ENCODE measurements around the gene LUZP4. TPM values are rescaled to one million over a fixed set of nuclear protein-coding genes. Genes with fewer than 3 reads are reported as not detected.
"Not testable (repeated sequence)": the region's sequence is repeated elsewhere in the genome, so short reads cannot be mapped to it uniquely, and the experiment has no call there.

The LUZP4 gene
- total and polyA plus RNA-seq, 5 donors from 2014 or later = not detected

GRCh38 chrX:115339441-115340025 lies 50.0 kb downstream of the LUZP4 start:
- no peak overlapping the region for H3K4me3 ChIP-seq (ENCODE audit: low read depth, low read length)
- H3K4me1 Mint-ChIP-seq = no peaks in the 10 kb centered on the region
- no peaks in the 10 kb centered on the region for H3K27me3 Mint-ChIP-seq
- H3K36me3 Mint-ChIP-seq = no peaks in the 10 kb centered on the region
- no peaks in the 10 kb centered on the region for H3K27me3 ChIP-seq (ENCODE audit: control insufficient read depth, insufficient read depth, low read length)
- no peak overlapping the region for H3K4me3 Mint-ChIP-seq
- no peak for DNase-seq
- no peaks in the 10 kb centered on the region for H3K9me3 ChIP-seq (ENCODE audit: control insufficient read depth in 2 of 2, low read length in 2 of 2)
- H3K36me3 ChIP-seq (ENCODE audit: control insufficient read depth, insufficient read depth, low read length) = no peaks in the 10 kb centered on the region
- ATAC-seq (ENCODE audit: low read depth in 2 of 2) = no peak
- H3K27ac Mint-ChIP-seq = no peak overlapping the region
- H3K4me1 ChIP-seq (ENCODE audit: control insufficient read depth, insufficient read depth, low read length, poor library complexity, severe bottlenecking) = no peaks in the 10 kb centered on the region
- no peaks in the 10 kb centered on the region for H3K9me3 Mint-ChIP-seq
- no peak overlapping the region for H3K27ac ChIP-seq (ENCODE audit: insufficient read depth, low read length, poor library complexity, severe bottlenecking)

DNA sequence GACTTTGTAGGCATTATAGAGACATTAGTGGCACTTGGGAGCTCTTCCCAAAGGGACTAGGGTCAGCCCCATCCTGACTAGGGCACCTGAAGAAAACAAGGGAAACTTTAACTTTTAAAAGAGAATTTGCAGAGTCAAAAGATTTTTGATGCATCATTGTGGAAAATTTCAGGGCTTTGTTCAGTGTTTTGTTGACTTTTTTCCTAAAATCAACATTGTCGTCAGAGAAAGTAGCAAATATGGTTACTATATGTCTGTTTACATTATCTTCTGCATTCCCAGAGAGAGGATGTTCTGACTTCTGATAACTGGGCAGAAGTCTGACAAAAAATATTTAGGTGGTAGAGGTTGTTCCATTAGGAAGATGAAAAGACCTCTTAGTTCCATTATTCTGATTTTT lies 51.9 kb downstream of the LUZP4 start:
- Mint-ChIP-seq H3K4me3 (no peak overlapping the region), H3K27ac (peak overlapping the region in 1 of 3 donors; percentile 92), H3K36me3 (no peaks in the 10 kb centered on the region), H3K27me3 (no peaks in the 10 kb centered on the region), H3K9me3 (peaks cover 0 to 1% (median 0%) of the 10 kb centered on the region in 7 donors), H3K4me1 (no peaks in the 10 kb centered on the region)
- H3K36me3 ChIP-seq (ENCODE audit: control insufficient read depth, insufficient read depth, low read length) = no peaks in the 10 kb centered on the region
- no peak overlapping the region for H3K4me3 ChIP-seq (ENCODE audit: low read depth, low read length)
- no peaks in the 10 kb centered on the region for H3K27me3 ChIP-seq (ENCODE audit: control insufficient read depth, insufficient read depth, low read length)
- no peak overlapping the region for H3K27ac ChIP-seq (ENCODE audit: insufficient read depth, low read length, poor library complexity, severe bottlenecking)
- ATAC-seq (ENCODE audit: low read depth in 2 of 2) (no peak), DNase-seq (no peak)
- no peaks in the 10 kb centered on the region for H3K4me1 ChIP-seq (ENCODE audit: control insufficient read depth, insufficient read depth, low read length, poor library complexity, severe bottlenecking)
- no peaks in the 10 kb centered on the region for H3K9me3 ChIP-seq (ENCODE audit: control insufficient read depth in 2 of 2, low read length in 2 of 2)

DNA sequence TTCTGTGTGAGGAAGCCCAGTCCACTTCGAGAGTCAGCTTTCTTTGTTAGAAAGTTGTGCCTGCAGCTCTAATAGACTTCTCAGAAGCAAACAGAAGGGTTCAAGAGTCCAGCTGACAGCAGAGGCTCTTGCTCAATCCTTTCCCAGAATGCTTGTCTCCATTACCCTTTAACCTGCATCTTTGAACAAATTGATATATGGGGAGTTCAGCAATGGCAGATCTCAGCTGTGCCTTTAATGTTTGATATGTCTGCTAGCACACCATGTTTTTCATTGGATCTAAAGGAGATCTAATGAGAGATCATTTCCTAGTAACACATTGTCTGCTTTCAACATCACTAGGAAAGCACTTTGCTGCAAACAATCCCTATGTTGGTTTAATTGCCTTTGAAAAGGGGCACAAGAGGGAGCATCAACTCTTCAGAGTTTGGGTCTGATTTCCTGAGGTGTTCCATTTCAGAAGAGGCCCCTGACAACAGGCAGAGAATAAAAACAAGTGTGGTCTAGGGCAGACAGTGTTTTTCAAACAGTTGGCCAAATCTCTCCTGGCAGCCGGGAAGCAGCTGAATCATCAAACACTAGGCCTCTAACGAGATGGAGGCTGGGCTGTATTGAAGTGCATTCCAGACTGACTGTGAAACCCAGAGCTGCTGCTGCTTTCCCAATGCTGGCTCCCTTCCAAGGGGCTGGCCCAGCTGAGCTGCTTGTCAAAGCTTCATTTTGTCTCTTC lies 55.5 kb downstream of the LUZP4 start:
- no peaks in the 10 kb centered on the region for H3K4me1 Mint-ChIP-seq
- Histone ChIP-seq H3K27me3 (ENCODE audit: control insufficient read depth, insufficient read depth, low read length) (no peaks in the 10 kb centered on the region), H3K36me3 (ENCODE audit: control insufficient read depth, insufficient read depth, low read length) (no peaks in the 10 kb centered on the region), H3K9me3 (ENCODE audit: control insufficient read depth in 2 of 2, low read length in 2 of 2) (no peaks in the 10 kb centered on the region), H3K4me3 (ENCODE audit: low read depth, low read length) (no peak overlapping the region), H3K27ac (ENCODE audit: insufficient read depth, low read length, poor library complexity, severe bottlenecking) (no peak overlapping the region), H3K4me1 (ENCODE audit: control insufficient read depth, insufficient read depth, low read length, poor library complexity, severe bottlenecking) (no peaks in the 10 kb centered on the region)
- H3K27me3 Mint-ChIP-seq = no peaks in the 10 kb centered on the region
- ATAC-seq (ENCODE audit: low read depth in 2 of 2) = no peak
- no peak overlapping the region for H3K4me3 Mint-ChIP-seq
- peaks cover 0 to 7% (median 0%) of the 10 kb centered on the region in 7 donors for H3K9me3 Mint-ChIP-seq
- H3K27ac Mint-ChIP-seq = no peak overlapping the region
- DNase-seq = no peak
- H3K36me3 Mint-ChIP-seq = peaks cover 3% of the 10 kb centered on the region

DNA sequence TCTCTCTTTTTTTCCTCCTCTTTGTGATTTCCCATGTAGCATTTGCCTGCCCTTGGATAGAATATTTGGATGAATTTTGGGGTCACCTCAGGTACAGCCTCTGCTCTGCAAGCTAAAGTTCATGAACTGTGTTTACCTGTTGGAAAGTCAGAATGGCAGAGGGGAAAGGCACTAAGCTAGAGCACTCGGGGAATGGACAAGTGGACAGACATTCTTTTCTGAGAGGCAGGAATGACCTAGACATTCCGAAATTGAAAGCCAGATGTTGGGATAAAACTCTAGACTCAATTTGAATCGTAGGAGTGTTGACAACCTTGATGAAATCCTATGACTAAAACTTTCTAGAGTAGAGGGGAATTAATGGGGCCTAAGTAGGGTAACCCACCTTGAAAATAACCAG lies 56.1 kb downstream of the LUZP4 start:
- ATAC-seq (ENCODE audit: low read depth in 2 of 2) = no peak
- Mint-ChIP-seq H3K27me3 (no peaks in the 10 kb centered on the region), H3K36me3 (peaks cover 3% of the 10 kb centered on the region), H3K4me3 (no peak overlapping the region), H3K4me1 (no peaks in the 10 kb centered on the region), H3K9me3 (peaks cover 0 to 7% (median 1%) of the 10 kb centered on the region in 7 donors), H3K27ac (no peak overlapping the region)
- DNase-seq = no peak
- no peak overlapping the region for H3K4me3 ChIP-seq (ENCODE audit: low read depth, low read length)
- H3K36me3 ChIP-seq (ENCODE audit: control insufficient read depth, insufficient read depth, low read length) = no peaks in the 10 kb centered on the region
- H3K9me3 ChIP-seq (ENCODE audit: control insufficient read depth in 2 of 2, low read length in 2 of 2) = no peaks in the 10 kb centered on the region
- H3K27me3 ChIP-seq (ENCODE audit: control insufficient read depth, insufficient read depth, low read length) = no peaks in the 10 kb centered on the region
- no peaks in the 10 kb centered on the region for H3K4me1 ChIP-seq (ENCODE audit: control insufficient read depth, insufficient read depth, low read length, poor library complexity, severe bottlenecking)
- H3K27ac ChIP-seq (ENCODE audit: insufficient read depth, low read length, poor library complexity, severe bottlenecking) = no peak overlapping the region

- H3K9me3 Mint-ChIP-seq; H3K27ac Mint-ChIP-seq; H3K27me3 ChIP-seq (ENCODE audit: control insufficient read depth, insufficient read depth, low read length); H3K27me3 Mint-ChIP-seq; H3K4me3 ChIP-seq (ENCODE audit: low read depth, low read length); H3K4me3 Mint-ChIP-seq; H3K9me3 ChIP-seq (ENCODE audit: control insufficient read depth in 2 of 2, low read length in 2 of 2); H3K4me1 ChIP-seq (ENCODE audit: control insufficient read depth, insufficient read depth, low read length, poor library complexity, severe bottlenecking); H3K27ac ChIP-seq (ENCODE audit: insufficient read depth, low read length, poor library complexity, severe bottlenecking); H3K36me3 ChIP-seq (ENCODE audit: control insufficient read depth, insufficient read depth, low read length); DNase-seq; H3K4me1 Mint-ChIP-seq; H3K36me3 Mint-ChIP-seq; ATAC-seq (ENCODE audit: low read depth in 2 of 2): not testable (repeated sequence)
Measured at GRCh38 chrX:115346738-115347137, 57.2 kb downstream of the LUZP4 start.

GRCh38 chrX:115348446-115349225 lies 59.1 kb downstream of the LUZP4 start:
- Mint-ChIP-seq H3K9me3 (peaks cover 0 to 7% (median 1%) of the 10 kb centered on the region in 7 donors), H3K27ac (no peak overlapping the region), H3K27me3 (no peaks in the 10 kb centered on the region), H3K36me3 (peaks cover 3% of the 10 kb centered on the region), H3K4me1 (no peaks in the 10 kb centered on the region), H3K4me3 (no peak overlapping the region)
- no peak overlapping the region for H3K4me3 ChIP-seq (ENCODE audit: low read depth, low read length)
- no peak overlapping the region for H3K27ac ChIP-seq (ENCODE audit: insufficient read depth, low read length, poor library complexity, severe bottlenecking)
- H3K9me3 ChIP-seq (ENCODE audit: control insufficient read depth in 2 of 2, low read length in 2 of 2) = no peaks in the 10 kb centered on the region
- H3K36me3 ChIP-seq (ENCODE audit: control insufficient read depth, insufficient read depth, low read length) = no peaks in the 10 kb centered on the region
- H3K4me1 ChIP-seq (ENCODE audit: control insufficient read depth, insufficient read depth, low read length, poor library complexity, severe bottlenecking) = no peaks in the 10 kb centered on the region
- ATAC-seq (ENCODE audit: low read depth in 2 of 2) (no peak), DNase-seq (no peak)
- no peaks in the 10 kb centered on the region for H3K27me3 ChIP-seq (ENCODE audit: control insufficient read depth, insufficient read depth, low read length)

DNA sequence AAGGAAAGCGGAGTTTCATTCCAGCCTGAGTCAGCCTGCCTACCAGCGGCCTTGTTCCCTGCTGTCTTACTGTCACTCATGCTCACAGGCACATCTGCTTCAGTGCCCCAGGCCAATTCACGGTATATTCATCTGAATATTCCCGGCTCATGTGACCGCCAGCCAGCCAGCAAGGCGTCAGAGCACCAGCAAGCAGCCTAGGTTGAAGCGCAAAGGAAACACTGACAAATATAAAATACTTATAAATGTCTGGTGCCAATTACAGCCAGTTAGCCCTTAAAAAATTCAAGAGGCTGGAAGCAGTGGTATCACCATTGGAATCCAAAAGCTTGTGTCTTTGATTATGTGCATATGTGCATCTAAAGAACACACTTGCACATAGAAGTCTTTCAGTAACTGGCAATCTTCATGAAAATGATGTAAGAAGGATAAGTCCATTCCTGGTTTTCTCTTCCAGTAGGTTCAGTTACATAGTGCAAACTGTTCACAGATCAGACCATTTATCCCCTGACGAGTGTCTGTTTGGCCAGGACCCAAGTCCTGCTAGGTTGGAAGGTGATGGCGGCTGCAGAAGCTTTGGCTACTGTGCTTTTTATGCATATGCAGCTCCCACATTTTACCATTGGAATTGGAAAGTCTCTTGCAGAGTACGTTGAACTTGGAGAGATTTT lies 61.3 kb downstream of the LUZP4 start:
- no peak for DNase-seq
- Mint-ChIP-seq H3K4me1 (no peaks in the 10 kb centered on the region), H3K36me3 (peaks cover 3% of the 10 kb centered on the region), H3K4me3 (no peak overlapping the region), H3K27me3 (no peaks in the 10 kb centered on the region), H3K27ac (no peak overlapping the region), H3K9me3 (peaks cover 0 to 11% (median 2%) of the 10 kb centered on the region in 7 donors)
- no peak for ATAC-seq (ENCODE audit: low read depth in 2 of 2)
- Histone ChIP-seq H3K4me1 (ENCODE audit: control insufficient read depth, insufficient read depth, low read length, poor library complexity, severe bottlenecking) (no peaks in the 10 kb centered on the region), H3K9me3 (ENCODE audit: control insufficient read depth in 2 of 2, low read length in 2 of 2) (no peaks in the 10 kb centered on the region), H3K4me3 (ENCODE audit: low read depth, low read length) (no peak overlapping the region), H3K36me3 (ENCODE audit: control insufficient read depth, insufficient read depth, low read length) (no peaks in the 10 kb centered on the region), H3K27me3 (ENCODE audit: control insufficient read depth, insufficient read depth, low read length) (no peaks in the 10 kb centered on the region), H3K27ac (ENCODE audit: insufficient read depth, low read length, poor library complexity, severe bottlenecking) (no peak overlapping the region)
